ENCODE results near the gene NPHP4. TPM values are rescaled to one million over a fixed set of nuclear protein-coding genes. Genes with fewer than 3 reads are reported as not detected.

Gene NPHP4
- total RNA-seq, 4 donors from 2014 or later: 1.1 to 10.4 (median 1.8) TPM

DNA sequence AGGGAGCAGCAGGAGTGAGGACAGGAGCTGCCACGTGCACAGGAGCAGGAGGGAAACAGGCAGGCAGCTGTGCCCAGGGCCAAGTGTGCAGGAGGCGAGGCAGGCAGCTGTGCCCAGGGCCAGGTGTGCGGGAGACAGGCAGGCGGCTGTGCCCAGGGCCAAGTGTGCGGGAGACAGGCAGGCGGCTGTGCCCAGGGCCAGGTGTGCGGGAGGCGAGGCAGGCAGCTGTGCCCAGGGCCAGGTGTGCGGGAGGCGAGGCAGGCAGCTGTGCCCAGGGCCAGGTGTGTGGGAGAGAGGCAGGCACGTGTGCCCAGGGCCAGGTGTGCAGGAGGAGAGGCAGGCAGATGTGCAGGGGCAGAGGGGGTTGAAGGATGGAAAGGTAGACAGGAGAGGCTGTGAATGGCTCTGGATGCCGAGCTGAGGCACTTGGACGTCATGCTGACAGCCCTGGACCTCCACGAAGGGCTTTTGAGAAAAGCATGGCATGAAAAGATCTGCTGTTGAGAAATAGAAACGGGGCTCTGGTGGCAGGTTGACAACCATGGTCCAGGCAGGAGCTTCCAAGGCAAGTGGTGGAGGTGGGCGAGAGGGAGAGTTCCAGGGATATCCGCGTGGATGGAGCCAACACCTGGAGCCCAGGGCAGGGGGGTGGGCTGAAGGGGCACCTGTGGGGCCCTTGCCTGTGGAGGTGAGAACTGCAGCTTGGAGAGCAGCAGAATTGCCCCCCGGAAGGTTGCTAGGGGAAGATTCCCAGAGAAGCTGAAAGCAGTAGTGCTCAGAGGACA is 19.1 kb upstream of the NPHP4 start:
- Histone ChIP-seq H3K9me3 (no peaks in the 10 kb centered on the region), H3K4me1 (peaks cover 8 to 21% of the 10 kb centered on the region in 2 donors), H3K4me3 (no peak overlapping the region), H3K27me3 (peaks cover 0 to 4% (median 0%) of the 10 kb centered on the region in 3 donors), H3K27ac (no peak overlapping the region), H3K36me3 (no peaks in the 10 kb centered on the region)
- intact Hi-C loops (cut with DNase I; ENCODE audit: low total_unique reads) (no loop called here), in situ Hi-C loops (cut with MboI; ENCODE audit: low sequenced_read_pairs in 4 of 4) (no loop called here)
- ATAC-seq (no peak), DNase-seq (no peak)
- TF ChIP-seq CTCF (IDR thresholded peaks at IDR 0.05 in 4 of 5, conservative IDR thresholded peaks at IDR 0.05 in 1 of 5): no peak

- Histone ChIP-seq H3K4me1 (peaks cover 7 to 21% of the 10 kb centered on the region in 2 donors), H3K9me3 (no peaks in the 10 kb centered on the region), H3K36me3 (no peaks in the 10 kb centered on the region), H3K27ac (no peak overlapping the region), H3K27me3 (peaks cover 0 to 4% (median 0%) of the 10 kb centered on the region in 3 donors), H3K4me3 (no peak overlapping the region)
- in situ Hi-C loops (cut with MboI; ENCODE audit: low sequenced_read_pairs in 4 of 4) (no loop called here), intact Hi-C loops (cut with DNase I; ENCODE audit: low total_unique reads) (no loop called here)
- ATAC-seq: no peak
- no peak for DNase-seq
- no peak for TF ChIP-seq POLR2A (IDR thresholded peaks at IDR 0.05)
- TF ChIP-seq CTCF (IDR thresholded peaks at IDR 0.05 in 4 of 5, conservative IDR thresholded peaks at IDR 0.05 in 1 of 5): no peak
These were observed 18.3 kb upstream of the NPHP4 start for GRCh38 chr1:6010554-6010953.

DNA sequence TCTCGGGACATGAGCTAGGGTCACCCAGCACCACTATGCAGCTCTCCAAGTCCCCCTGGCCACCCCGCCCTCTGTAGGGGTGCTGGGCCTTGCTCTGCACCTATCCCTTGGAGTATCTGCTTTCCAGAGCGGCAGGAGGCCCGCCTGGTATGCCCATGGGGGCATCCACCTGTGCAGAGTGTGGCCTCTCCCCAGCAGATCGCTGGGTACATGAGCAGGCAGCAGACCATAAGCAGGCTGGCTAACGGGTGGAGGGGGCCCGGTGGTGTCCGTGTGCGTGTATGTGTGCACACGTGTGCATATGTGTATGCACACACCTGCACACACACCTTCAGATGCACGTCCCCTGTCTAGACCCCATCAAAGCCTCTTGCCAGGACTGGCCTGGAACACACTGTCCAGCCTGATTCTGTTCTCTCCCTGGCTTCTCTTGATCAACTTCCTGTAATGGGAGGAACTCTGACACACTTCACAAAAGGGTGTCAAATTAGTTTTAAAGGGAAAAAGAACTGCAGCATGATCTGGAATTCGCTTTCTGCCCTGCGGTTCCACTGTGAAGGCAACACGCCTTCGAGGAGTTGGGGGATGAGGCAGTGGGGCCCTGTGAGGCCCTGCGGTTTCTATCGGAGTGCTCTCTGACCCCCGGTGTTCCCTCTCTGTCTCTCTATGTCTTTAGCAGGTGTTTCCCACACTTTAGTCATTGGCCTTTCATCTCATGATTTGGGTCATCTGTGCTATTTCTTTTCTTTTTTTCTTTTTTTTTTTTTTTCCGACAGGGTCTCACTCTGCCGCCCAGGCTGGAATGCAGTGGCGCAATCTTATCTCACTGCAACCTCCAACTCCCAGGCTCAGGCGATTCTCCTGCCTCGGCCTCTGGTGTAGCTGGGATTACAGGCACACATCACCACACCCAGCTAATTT is 17.2 kb upstream of the NPHP4 start:
- no peak for DNase-seq
- no peak for ATAC-seq

DNA sequence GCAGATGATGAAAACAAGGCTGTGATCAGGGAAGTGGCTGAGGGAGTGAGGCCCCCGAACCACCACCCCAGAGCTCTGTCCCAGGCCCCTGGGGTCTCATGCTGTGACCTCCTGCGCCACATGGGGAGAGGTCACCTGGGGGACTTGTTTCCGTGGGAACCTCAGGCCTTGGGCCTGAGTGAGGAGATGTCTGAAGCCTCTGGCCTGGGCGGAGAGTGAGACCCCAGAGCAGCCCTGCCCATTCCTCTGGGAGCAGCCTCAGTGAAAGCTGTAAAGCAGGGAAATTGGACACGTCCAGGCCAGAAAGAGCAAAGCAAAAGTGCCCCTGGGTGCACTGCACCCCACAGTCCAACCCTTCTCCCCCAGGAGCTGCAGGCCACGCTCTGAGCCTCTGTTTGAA is 16.5 kb upstream of the NPHP4 start:
- Histone ChIP-seq H3K36me3 (no peaks in the 10 kb centered on the region), H3K27me3 (peaks cover 0 to 4% (median 0%) of the 10 kb centered on the region in 3 donors), H3K4me3 (no peak overlapping the region), H3K4me1 (peaks cover 5 to 9% of the 10 kb centered on the region in 2 donors), H3K9me3 (no peaks in the 10 kb centered on the region), H3K27ac (no peak overlapping the region)
- DNase-seq (no peak), ATAC-seq (no peak)
- in situ Hi-C loops (cut with MboI; ENCODE audit: low sequenced_read_pairs in 4 of 4): no loop called here
- no peak for TF ChIP-seq CTCF (IDR thresholded peaks at IDR 0.05 in 4 of 5, conservative IDR thresholded peaks at IDR 0.05 in 1 of 5)
- no peak for TF ChIP-seq POLR2A (IDR thresholded peaks at IDR 0.05)
- intact Hi-C loops (cut with DNase I; ENCODE audit: low total_unique reads): no loop called here

More for the DNA sequence above, 17.2 kb upstream of the NPHP4 start:
- H3K36me3 ChIP-seq: no peaks in the 10 kb centered on the region
- peaks cover 7 to 11% of the 10 kb centered on the region in 2 donors for H3K4me1 ChIP-seq
- TF ChIP-seq POLR2A (IDR thresholded peaks at IDR 0.05) (no peak), CTCF (IDR thresholded peaks at IDR 0.05 in 4 of 5, conservative IDR thresholded peaks at IDR 0.05 in 1 of 5) (no peak)
- intact Hi-C loops (cut with DNase I; ENCODE audit: low total_unique reads): no loop called here
- no peaks in the 10 kb centered on the region for H3K9me3 ChIP-seq
- no peak overlapping the region for H3K4me3 ChIP-seq
- peaks cover 0 to 4% (median 0%) of the 10 kb centered on the region in 3 donors for H3K27me3 ChIP-seq
- H3K27ac ChIP-seq: no peak overlapping the region
- in situ Hi-C loops (cut with MboI; ENCODE audit: low sequenced_read_pairs in 4 of 4): no loop called here
